HG02571 (cell line): ENCODE data around the gene INSRR.

Experiments used
- ATAC-seq: cut with Tn5 transposase; IDR thresholded peaks from one replicate; pipeline ENCODE4 v1.9.1; 2021; ENCODE audit warnings: mild to moderate bottlenecking, moderate library complexity; ENCODE audit not compliant: unreplicated experiment

The INSRR gene

DNA sequence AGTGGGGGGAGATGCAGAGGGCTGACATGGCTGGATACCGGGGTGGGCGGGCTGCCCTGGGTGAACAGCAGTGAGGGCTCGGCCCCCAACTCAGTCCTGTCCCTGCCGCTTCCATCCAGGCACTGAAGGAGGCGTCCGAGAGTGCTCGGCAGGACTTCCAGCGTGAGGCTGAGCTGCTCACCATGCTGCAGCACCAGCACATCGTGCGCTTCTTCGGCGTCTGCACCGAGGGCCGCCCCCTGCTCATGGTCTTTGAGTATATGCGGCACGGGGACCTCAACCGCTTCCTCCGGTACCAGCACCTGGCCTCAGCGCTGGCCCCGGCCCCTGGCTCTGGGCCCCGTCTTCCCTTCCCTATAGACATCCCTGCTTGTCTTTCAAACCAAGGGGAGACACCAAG is 17.4 kb upstream of the INSRR start:
- no peak for ATAC-seq

DNA sequence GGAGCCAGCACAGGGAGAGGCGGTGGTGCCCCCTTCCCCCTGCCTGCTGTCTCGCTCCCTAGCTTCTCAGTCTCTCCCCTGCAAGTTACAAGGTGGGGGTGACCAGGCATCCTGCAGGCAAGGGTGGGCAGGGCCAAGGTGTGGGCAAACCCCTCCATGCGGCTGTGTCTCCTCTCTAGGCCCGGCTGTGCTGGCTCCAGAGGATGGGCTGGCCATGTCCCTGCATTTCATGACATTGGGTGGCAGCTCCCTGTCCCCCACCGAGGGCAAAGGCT is 16.4 kb upstream of the INSRR start:
- no peak for ATAC-seq

DNA sequence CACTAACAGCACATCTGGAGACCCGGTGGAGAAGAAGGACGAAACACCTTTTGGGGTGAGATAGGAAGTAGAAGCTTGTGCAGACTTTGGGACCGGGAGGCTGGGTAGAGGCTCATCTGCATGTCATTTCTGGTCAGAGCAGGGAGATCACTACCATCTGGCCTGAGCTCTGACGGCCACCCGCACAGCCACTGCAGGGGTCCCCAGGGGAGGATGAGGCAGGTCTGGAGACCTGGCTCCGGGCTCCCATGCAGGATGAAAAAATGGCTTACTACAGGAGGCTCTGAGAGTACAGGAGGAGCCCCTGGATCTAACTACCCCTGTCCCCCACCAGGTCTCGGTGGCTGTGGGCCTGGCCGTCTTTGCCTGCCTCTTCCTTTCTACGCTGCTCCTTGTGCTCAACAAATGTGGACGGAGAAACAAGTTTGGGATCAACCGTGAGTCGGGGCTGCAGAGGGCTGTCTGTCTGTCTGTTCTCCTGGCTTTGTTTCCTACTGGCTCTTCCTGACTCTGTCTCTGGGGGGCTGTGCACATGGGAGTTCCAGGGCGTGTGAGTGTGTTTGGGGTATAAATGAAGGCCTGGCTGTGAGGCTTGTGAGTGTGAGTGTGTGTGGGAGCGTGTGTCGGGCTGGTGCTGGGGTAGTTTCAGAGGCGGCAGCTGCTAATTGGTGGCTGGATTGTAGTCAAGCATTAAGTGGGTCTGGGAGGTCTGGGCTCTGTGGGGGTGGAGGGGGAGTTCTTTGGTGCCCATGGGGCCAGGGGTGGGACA is 15.8 kb upstream of the INSRR start:
- ATAC-seq, result no peak

DNA sequence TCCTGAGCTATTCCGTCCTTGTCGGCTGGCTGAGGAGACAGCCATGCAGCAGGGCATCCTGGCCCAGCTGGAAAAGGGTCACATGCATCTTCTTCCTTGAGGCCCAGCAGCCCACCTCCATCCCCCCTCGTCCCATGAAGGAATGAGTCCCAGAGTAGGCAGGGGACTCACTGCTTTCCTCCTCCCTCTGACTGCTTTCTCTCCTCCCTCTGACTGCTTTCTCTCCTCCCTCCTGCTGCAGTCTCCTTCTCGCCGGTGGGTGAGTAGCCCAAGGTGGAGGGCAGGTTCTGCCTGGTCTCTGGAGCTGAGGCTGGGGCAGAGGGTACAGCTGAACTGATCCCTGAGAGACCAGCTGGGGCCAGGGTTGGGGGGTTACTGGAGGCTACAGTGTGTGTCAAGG is 15.2 kb upstream of the INSRR start:
- no peak for ATAC-seq

DNA sequence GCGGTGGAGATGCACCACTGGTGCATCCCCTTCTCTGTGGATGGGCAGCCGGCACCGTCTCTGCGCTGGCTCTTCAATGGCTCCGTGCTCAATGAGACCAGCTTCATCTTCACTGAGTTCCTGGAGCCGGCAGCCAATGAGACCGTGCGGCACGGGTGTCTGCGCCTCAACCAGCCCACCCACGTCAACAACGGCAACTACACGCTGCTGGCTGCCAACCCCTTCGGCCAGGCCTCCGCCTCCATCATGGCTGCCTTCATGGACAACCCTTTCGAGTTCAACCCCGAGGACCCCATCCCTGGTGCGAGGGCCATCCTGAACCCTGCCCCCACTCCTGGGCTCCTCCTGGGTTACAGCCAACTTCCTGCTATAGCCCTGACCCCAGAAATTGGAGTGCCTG is 14.7 kb upstream of the INSRR start:
- no peak for ATAC-seq

DNA sequence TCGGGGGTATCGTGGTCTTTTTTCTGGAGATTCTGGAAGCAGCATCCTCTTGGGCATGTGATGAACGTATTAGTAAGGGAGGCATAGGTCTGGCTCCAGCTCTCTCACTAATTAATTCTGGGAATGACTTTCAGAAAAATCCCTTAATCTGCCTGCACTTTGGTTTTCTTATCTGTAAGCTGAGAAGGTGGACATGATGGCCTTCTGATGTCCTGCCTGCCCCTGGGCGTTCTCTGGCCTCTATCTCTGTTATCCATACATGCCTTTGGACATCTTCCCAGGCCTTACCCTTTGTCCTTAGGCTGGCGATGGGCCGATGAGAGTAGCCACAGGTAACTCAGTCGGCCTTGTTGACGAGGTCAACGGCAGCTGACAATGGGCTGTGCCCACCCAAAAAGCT is 10.5 kb upstream of the INSRR start:
- ATAC-seq, result no peak

DNA sequence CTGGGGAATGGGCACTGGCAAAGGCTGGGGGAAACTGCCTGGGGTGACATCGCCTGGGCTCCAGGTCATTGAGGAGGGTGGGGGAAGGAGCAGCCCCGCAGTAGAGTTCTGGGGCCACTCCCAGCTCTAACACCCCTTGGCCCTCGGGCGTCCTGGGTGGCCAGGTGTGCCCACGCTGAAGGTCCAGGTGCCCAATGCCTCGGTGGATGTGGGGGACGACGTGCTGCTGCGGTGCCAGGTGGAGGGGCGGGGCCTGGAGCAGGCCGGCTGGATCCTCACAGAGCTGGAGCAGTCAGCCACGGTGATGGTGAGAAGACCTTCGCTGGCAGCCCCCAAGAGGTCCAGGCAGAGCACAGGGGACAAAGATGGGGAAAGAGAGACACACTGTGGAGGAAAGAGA is 9.4 kb upstream of the INSRR start:
- no peak for ATAC-seq

DNA sequence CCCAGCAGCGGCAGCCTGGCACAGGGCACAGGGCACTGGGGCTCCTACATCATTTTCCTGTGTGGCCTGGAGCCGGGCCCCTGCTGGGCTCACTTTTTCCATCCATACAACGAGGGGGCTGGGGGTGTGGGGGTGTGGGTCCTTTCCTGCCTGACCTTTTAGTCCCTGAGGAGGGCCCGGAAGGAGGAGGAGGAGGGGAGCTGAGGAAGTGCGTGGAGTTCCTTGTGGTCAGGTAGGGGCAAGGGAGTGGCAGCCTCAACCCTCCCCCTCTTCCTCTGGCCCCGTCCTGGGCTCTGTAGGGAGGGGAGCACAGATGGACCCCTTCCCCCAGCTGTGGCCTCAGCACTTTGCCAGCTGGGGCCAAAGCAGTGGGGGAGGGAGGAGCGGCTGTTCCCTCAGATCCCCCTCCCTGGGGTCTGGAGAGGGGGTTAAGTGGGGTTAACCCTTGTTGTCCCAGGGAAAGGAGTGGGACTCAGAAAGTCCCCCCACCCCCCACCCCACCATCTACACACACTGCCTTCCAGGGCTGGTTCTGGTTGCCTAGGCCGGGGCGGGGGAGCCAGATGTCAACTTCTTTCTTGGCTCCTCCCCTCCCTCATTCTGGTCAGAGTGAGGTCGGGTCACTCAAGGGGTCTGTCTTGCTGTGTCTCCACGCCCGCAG is 7.5 kb upstream of the INSRR start:
- ATAC-seq, result no peak

DNA sequence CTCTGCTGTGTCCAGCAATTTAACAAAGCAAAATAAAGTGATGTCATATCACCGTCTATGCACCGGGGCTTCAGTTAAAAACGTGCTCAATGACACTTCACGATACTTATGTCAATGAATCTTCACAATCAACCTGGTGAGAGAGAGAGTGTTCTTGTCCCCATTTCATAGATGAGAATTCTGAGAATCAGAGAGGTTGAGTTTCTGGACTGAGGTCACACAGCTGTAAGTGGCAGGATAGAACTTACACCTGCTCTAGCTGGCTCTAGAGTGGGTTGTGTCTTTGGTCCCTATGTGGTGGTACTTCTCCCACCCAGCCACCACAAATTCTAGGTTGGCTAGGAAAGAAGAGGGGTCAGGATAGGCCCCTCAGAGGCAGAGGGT is 6.9 kb upstream of the INSRR start:
- ATAC-seq, result no peak

DNA sequence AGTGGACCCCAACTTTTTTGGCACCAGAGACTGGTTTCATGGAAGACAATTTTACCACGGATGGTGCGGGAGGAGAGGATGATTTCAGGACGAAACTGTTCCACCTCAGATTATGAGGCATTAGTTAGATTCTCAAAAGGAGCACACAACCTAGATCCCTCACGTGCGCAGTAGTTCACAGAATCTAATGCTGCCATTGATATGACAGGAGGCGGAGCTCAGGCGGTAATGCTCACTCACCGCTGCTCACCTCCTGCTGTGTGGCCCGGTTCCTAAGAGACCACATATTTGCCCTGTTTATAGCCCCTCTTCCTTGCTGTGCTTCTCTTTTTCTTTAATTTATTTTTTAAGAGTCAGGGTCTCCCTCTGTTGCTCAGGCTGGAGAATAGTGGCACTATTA is 6.3 kb upstream of the INSRR start:
- ATAC-seq, result no peak

DNA sequence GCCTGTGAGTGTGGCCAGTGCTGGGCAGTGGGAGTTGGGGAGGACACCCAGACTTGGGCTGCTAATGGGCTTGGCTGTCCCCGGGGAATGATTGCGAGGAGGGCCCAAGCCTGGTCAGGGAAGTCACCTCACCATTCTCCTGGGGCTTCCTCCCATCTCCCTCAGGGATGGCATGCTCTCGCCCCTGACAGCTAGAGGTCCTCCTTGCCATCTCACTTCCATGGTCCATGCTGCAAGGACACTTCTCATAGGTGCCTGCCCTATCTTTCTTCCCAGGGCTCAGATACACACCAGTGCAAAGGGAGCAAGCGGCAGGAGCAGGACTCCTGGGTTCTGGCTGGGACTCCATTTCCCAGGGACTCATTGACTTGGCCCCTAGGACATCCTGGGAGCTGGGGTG is 5.9 kb upstream of the INSRR start:
- no peak for ATAC-seq

DNA sequence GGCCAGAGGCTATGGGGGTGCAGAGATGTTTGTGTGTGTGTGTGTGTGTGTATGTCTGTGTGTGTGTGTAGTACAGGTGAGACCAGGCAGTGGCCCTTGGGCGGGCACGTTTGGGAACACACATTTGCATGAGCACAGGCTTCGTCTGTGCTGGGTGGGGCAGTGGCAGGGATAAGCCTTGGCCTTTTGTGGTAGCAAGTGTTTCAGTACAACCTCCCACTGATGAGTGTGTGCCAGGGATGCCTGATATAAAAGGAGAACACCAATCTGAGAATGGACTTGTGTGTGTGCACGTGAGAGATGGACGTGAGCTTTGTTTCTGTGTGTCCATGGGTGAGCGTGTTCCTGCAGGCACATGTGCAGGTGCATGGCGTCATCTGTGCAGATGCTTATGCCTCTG is 4.7 kb upstream of the INSRR start:
- no peak for ATAC-seq

DNA sequence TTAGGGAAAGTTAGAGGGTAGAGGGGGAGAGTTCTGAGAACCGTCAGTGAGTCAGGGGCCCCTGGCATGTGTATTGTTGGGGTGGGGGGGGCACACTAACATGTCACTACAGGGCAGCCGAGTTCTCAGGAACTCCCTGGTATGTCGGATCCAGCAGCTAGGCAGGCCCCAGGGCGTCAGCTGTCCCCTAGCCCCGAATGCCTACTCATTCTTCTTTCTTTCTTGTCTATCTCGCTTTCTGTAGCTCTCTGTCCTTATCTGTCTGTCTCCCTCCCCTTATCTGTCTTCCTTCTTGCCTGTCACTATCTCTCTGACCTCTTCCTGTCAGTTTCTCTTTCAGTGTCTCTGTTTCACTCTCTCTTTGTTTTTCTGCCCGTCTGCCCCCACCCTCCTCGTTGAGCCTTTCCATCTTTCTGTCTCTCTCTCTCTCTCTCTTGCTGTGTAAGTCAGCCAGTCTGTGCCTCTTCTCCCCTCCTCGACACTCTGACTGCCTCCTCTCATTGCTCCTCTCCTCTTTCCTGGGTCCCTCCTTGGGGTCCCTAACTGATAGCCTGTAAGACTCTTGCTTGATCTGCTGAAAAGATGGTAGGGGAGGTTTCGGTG is 4.2 kb upstream of the INSRR start:
- no peak for ATAC-seq

DNA sequence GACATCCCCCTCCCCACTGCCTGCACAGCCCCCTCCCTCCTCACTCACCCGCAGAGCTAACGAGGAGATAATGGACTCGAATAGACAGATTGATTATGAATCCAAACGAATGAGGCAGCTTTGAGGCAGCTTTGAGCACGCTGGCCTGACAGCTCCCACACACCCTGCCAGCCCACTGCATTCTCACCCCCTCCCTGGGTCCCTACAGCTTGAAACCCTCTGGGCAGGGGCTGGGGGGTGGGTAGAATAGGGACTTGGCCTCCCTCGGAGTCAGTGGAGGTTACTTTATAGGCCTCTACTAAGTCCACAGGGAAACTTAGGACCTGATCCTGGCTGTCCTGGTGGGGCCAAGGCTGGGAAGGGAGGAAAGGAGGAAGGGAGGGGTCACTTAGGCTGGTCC is 3.7 kb upstream of the INSRR start:
- no peak for ATAC-seq

DNA sequence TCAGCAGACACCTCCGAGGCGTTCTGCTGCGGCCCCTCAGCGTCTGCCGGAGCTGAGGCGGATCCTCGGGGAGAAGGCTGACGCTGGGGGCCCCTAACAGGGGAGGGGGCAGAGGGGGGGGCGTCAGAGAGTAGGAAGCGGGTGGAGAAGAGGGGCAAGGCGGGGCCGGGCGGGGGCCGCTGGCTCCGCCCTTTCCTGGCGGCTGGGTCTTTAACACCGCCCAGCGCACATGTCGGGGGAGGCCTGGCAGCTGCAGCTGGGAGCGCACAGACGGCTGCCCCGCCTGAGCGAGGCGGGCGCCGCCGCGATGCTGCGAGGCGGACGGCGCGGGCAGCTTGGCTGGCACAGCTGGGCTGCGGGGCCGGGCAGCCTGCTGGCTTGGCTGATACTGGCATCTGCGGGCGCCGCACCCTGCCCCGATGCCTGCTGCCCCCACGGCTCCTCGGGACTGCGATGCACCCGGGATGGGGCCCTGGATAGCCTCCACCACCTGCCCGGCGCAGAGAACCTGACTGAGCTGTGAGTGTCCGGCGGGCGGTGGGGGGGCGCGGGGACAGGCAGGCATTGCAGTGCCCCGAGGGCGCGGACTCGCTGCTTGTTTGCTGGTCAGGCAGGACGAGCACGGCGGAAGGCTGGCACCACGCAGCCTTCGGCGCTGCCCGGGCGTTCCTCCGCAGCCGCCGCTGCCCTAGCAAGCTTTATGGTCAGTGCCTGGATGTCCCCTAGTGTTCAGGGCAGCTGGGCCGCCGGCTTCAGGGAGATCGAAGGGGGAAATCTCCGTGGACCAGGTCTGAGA is 1.9 kb upstream of the INSRR start, which contains the start of gene NTRK1:
NTRK1 (plus strand) TSS at position 238 of the 796 bp plus-strand sequence; CDS start at position 308, 70 bp downstream.
- no peak for ATAC-seq

DNA sequence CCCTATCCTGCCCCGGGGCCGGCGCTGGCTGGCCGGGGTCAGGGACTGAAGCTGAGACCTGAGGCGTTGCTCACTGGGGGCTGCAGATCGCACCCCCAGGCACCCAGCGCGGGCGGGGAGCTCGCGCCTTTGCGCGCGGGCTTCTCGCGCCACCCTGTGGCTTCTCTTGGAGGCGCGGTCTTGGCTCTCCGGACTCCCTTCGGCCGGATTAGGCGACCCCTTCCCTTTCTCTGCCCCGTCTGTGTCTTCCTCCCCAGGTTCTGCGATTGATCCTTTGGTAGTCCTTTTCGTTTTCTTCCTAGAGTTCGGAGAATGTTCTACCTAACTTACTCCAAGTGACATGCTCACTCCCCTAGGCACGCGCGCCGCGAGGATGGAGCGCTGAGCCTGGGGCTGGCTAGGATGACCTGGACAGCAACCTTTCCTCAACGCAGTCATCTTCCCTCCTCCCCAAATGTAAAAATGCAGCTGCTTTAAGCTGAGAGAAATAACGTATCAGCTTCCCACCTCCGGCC is 1.3 kb upstream of the INSRR start:
- ATAC-seq, result no peak

DNA sequence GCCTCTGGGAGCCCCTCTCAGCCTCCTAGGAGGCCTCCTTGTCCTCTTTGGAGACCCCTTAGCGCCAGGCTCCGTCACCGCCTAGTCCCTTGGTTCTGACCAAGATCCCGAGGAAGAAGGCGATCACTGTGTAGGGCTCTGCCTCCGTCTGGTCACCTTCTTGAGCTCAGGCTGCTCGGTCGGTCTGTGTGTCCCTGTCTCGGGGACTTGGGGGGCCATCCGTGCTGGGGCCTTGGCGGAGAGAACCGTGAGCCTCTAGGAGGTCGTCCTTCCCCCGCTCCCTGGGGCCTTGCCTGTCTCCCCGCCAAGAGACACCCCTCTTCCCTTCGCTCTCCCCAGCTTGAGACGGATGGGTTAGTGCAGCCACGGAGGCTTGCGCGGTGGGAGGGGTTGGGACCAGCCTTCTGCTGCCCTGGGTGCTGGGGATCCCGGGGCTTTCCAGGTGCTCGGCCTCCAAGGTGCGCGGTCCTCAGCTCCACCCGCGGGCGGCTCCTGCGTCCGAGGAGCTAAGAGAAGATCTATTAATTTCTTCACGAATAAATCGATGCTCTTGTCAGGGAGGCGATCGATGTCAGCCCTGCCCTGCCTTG is 701 bp upstream of the INSRR start:
- no peak for ATAC-seq

DNA sequence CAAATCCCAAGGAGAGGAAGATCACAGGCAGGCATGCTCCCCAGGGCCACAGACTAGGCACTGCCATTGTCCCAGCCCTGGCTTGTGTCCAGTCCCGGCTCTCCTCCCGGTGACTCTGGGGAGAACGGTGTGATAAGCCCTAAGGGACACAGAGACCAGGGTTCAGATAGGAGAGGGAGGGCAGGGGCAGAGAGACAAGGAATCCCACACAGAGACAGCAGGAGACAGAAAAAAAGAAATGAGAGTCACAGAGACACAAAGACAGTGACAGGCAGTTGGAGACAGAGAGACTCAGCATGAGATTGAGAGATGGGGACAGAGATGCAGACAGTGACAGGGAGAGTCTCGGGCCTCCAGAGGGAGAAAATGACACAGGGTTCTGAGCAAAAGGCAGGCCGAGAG is 361 bp downstream of the INSRR start:
- ATAC-seq, result no peak

DNA sequence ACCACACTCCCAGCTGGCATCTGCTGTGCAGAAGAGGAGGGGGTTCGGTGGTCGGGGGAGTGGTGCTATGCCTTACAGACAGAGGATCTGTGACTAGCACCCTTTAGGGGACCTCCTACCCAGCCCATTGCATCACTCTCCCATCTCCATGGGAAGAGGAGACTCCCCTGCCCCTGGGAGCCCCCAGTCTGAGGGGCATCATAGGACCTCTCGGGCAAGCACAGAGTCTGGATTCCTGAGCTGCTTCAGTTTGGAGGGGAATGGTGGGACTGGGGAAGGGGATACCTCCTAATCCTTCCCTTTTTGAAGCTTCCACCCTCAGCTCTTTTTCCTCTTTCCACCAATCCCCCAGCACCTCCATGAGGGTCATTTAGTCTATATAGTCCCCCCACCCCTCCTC is 1.4 kb downstream of the INSRR start:
- ATAC-seq, result no peak

DNA sequence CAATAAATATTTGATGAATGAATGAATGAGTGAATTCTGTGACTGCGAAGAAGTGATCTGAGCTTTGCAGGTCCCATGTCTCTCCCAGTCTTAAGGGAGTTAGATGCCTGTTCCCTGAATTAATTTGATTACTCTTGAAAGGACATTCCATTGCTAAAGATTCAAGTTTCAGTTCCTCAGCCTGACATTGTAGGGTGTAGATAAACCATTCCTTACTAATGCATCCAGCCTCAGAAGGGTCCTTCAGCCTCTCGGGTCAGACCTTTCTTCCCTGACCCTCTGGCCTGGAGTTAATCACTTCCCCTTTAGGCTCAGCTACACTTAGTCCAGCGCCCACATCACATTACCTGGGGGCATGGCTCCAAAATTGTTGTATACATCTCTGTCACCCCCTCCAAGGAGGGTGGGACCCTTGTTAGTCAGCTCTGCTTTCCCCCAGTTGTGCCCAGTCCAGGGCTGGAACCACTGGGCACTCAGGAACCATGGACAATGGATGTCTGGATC is 2.6 kb downstream of the INSRR start:
- no peak for ATAC-seq

DNA sequence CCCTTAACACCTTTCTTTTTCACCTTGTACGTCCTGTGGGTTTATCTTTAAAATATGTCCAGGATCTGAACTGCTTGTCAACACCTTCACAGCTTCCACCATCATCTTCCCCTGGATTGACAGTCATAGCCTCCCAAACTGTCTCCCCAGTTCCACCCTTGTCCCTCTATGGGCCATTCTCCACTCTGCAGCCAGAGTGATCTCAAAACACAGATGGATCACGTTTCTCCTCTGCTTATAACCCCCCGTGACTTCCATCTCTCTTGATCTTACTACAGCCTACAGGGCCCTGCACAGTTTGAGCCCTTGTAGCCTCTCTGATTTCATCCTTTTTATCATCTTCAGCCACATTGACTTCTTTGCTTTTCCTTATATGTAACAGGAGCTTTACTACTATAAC is 4.3 kb downstream of the INSRR start:
- no peak for ATAC-seq
